Mucosa of descending colon (tissue), 3 donors: ENCODE data around the gene AMHR2. TPM values are rescaled to one million over a fixed set of nuclear protein-coding genes. Genes with fewer than 3 reads are reported as not detected.
"Not testable (repeated sequence)": the region's sequence is repeated elsewhere in the genome, so short reads cannot be mapped to it uniquely, and the experiment has no call there.

Experiments used
- ATAC-seq: fragments of 200-7000 bp; cut with Tn5 transposase; one replicate; pipeline ENCODE4 v1.9.1; 2020; ENCODE audit warnings: mild to moderate bottlenecking, moderate library complexity
- DNase-seq, 3 donors: peaks; one replicate each; pipeline ENCODE4 v3.0.0-alpha.2; 2020
- H3K36me3 ChIP-seq: fragments of 200-600 bp; one replicate; pipeline ENCODE4 v1.8.0; 2021; ENCODE audit warnings: low read depth, mild to moderate bottlenecking
- H3K4me1 ChIP-seq: fragments of 200-600 bp; one replicate; pipeline ENCODE4 v1.8.0; 2021; ENCODE audit warnings: low read depth, mild to moderate bottlenecking
- H3K4me3 ChIP-seq: fragments of 200-600 bp; one replicate; pipeline ENCODE4 v1.8.0; 2021; ENCODE audit warnings: mild to moderate bottlenecking
- H3K9me3 ChIP-seq: fragments of 200-600 bp; one replicate; pipeline ENCODE4 v1.8.0; 2021; ENCODE audit warnings: mild to moderate bottlenecking
- CTCF ChIP-seq: fragments of 200-600 bp; IDR thresholded peaks from one replicate; pipeline ENCODE4 v1.8.0; 2022; ENCODE audit warnings: antibody characterized with exemption, mild to moderate bottlenecking
- intact Hi-C, 2 donors: fragments of 100-400 bp; cut with DNase I in 1 of 2; cut with micrococcal nuclease in 1 of 2; formaldehyde crosslinking; loops; one replicate each; pipeline versions ENCODE4 v1.11.0 to v1.11.1; 2022; cut with DNase I, micrococcal nuclease
- long read RNA-seq, 2 donors: library from polyadenylated mRNA; unstranded; transcript quantifications; one replicate each; pipeline ENCODE4 v2.0.0, GENCODE V29; 2019 to 2021
- total RNA-seq, 3 donors: library from RNA; stranded (reverse); fragmentation: NEBNext Ultra II Directional in 2 of 3; extraction: Animal tissue kit (Norgen Biotek cat#: 25700) in 2 of 3; gene quantifications; one replicate each; pipeline versions ENCODE4 v1.2.1 to v1.2.4, GENCODE V29; 2021 to 2023
- donor health status: DM: no; HTN: no; CAD: no; lungs with moderate emphysema.
- donor health status: DM: no; HTN: no; CAD: no.
- donor health status: DM: no; HTN: yes; CAD: no.

AMHR2 gene
- total RNA-seq: under 1 TPM in 1 of 3 donors, not detected in 2; 0.16 TPM
- long read RNA-seq, donor 1: 0 reads
- long read RNA-seq, donor 2: 0 reads

DNA sequence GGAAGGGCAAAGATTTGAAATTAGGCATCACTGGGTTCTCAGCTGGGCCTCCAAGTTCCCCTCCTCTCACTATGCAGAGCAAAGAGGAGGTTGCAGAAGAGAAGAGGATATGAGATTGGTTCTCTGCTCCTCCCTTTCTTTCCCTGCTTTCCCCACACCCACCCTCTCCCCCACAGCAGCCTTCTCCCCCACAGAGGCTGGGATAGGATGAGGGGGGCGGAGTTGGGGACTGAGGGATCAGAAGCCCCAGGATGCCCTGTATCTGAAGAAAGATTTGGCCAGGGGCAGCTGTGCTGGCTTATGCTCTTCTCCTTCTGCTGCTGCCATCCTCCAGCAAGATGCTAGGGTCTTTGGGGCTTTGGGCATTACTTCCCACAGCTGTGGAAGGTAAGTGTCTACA is at the start of gene AMHR2:
TSS of gene AMHR2 (plus strand) at position 259 of the 400 bp plus-strand sequence. CDS start at position 339, 80 bp downstream.
- no peak within 1 kb of the TSS for H3K4me3 ChIP-seq
- no peaks in the 10 kb centered on the region for H3K4me1 ChIP-seq
- no peaks in the 10 kb centered on the region for H3K36me3 ChIP-seq
- no peak for DNase-seq
- no peak for TF ChIP-seq CTCF
- ATAC-seq: no peak
- intact Hi-C loops: no loop called here
- H3K9me3 ChIP-seq: no peaks in the 10 kb centered on the region

GRCh38 chr12:53374277-53374676 is 49.4 kb upstream of the AMHR2 start:
- intact Hi-C loops, ATAC-seq, H3K9me3 ChIP-seq, H3K4me3 ChIP-seq, H3K36me3 ChIP-seq: not testable (repeated sequence)
- peaks cover 42% of the 10 kb centered on the region for H3K4me1 ChIP-seq
- peak; percentile 24 to 30 (median 25) for DNase-seq

GRCh38 chr12:53376747-53377146 is 46.9 kb upstream of the AMHR2 start:
- ATAC-seq (no peak), DNase-seq (no peak)
- TF ChIP-seq CTCF: no peak
- no peak overlapping the region for H3K4me3 ChIP-seq
- intact Hi-C loops: no loop called here
- H3K4me1 ChIP-seq: peaks cover 36% of the 10 kb centered on the region
- peaks cover 7% of the 10 kb centered on the region for H3K36me3 ChIP-seq
- H3K9me3 ChIP-seq: no peaks in the 10 kb centered on the region

DNA sequence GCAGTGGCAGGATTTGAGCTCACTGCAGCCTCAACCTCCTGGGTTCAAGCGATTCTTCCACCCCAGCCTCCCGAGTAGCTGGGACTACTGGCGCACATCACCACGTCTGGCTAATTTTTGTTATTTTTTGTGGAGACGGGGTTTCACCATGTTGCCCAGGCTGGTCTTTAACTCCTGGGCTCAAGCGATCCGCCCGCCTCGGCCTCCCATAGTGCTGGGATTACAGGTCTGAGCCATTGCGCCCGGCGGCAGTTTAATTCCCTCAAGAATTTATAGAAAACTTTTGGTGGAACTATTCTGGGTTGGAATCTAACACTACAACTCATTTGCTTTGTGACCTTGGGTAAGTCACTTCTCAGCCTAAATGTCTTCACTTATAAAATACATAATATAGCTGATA is 45.4 kb upstream of the AMHR2 start:
- ATAC-seq: no peak
- Histone ChIP-seq H3K9me3 (no peaks in the 10 kb centered on the region), H3K4me1 (peaks cover 41% of the 10 kb centered on the region), H3K36me3 (peaks cover 7% of the 10 kb centered on the region), H3K4me3 (no peak overlapping the region)
- no peak for TF ChIP-seq CTCF
- intact Hi-C loops: no loop called here
- DNase-seq: peak in 2 of 3 donors; percentile 35 to 47

DNA sequence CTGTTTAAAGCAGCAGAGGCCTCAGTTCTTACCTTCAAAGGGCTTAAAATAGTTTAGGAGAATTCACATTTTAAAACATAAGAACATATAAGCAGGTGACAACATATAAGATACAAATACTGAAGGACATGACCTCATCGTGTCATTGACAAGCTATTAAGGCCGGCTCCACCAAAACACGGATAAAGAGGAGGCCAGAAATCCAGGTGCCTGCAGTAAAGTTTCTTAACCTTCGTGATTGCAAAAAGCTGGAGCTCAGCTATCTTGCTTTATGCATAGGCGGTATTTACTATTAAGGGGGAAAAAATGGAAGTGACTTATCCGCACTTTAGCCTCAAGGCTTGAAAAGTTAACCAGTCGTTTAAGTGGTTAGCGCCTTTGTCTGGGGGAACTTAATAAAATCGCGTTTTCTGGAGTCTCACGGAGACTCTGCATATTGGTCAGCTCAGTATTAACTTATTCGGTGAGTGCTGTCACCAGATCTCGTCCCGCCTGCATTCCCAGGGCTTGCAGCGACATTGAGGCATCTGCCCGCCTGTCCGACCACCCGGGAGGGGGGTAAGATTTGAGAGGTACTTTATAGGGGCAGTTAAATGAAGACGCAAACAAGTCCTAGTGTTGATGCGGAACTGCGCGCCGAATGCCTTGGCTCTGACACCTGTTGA is 44.8 kb upstream of the AMHR2 start:
- DNase-seq: peak in 1 of 3 donors; percentile 46

More for the DNA sequence above, 44.8 kb upstream of the AMHR2 start:
- H3K36me3 ChIP-seq: peaks cover 7% of the 10 kb centered on the region
- no peak overlapping the region for H3K4me3 ChIP-seq
- ATAC-seq: no peak
- peaks cover 48% of the 10 kb centered on the region for H3K4me1 ChIP-seq
- TF ChIP-seq CTCF: no peak
- intact Hi-C loops: no loop called here
- H3K9me3 ChIP-seq: no peaks in the 10 kb centered on the region
